Ramos (cell line): ENCODE data around the gene MRPL49.
"Not testable (repeated sequence)": the region's sequence is repeated elsewhere in the genome, so short reads cannot be mapped to it uniquely, and the experiment has no call there.

ENCODE experiments used
- in situ Hi-C: fragments of 300-500 bp; cut with MboI; formaldehyde crosslinking; loops from one replicate; pipeline ENCODE4 v1.14.3; 2022; ENCODE audit warnings: low sequenced_read_pairs; ENCODE audit not compliant: unreplicated experiment

The MRPL49 gene

DNA sequence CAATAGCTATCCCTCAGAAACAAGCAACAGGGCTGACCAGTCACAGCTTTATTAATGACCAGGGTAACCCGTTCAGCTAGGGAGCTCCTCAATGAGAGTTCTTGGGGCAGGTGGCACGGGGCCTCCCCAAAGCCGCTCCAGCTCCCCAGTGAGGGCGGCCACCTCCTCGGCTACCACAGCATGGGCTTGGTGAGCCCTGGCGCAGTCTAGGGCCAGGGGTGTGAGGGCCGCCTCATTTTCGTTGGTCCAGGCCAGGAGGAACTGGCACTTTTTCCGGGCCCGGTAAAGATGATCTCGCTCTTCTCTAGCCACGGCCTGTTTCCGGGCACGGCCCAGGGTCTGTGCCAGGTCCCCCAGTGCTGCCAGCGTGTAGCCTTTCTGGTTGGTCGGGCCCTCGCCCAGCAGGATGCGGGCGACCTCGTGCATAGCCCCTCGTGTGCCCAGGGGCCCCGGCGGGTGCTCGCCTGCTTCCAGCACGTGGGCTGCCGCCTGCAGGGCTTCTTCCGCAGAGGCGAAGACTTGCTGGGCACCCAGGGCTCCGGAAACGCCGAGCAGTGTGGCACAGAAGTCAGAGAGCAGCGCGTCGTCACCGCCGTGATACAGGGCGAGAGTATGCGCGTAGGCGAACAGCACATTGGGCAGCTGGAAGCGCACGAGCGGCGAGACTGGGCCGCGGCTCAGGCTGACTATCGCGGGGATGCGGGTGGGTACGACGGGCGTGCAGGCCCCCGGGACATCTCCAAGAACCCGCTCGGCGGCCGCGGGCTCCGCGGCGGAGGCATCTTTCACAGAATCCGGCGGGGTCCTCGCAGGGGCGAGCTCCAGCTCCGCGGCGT, 5.5 kb upstream of the MRPL49 start:
- in situ Hi-C loops = no loop called here

DNA sequence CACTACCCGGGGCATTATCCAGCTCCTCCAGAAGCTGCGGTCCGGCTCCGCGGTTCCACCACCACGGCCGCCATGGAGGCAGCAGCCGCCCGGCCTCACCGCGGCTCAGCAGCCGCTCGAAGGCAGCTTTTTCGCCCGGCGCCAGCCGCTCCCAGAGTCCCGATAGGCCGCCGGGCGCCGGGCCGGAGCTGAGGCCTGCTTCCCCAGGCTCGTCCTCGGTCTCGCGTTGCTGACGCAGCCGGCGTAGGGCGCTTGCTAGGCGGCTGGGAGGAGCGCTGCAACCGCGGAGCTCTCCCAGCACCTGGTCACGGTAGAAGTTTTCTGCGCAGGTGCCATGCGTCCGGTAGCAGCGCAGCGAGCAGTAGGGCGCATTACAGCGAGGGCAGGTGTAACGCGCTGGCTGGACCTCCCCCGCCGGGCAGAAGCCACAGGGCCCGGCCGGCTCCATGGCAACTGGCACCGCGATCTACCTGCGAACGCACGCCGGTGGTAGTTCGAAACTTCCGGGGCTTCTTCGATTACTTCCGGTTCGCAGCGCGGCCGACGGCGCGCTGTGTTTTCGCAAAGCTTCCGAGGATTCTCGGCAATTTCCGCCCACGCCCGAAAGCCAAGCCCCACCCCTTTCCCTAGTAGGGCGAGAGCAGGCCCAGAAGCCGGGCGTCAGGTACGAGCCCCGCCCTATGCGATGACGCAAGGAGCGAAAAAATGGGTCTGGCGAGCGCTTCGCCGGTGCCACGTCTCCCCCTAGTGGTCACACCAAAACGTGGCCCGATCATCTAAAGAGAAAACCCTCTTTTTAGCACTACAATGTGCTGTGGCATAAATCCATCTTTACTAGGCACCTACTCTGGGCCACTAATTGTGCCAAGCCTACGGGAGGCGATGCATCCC, 4.7 kb upstream of the MRPL49 start, which contains the start of gene ZNHIT2:
TSS of gene ZNHIT2 (minus strand) at position 496 of the 891 bp plus-strand sequence. CDS start at position 448, 48 bp downstream.
- in situ Hi-C loops = no loop called here

DNA sequence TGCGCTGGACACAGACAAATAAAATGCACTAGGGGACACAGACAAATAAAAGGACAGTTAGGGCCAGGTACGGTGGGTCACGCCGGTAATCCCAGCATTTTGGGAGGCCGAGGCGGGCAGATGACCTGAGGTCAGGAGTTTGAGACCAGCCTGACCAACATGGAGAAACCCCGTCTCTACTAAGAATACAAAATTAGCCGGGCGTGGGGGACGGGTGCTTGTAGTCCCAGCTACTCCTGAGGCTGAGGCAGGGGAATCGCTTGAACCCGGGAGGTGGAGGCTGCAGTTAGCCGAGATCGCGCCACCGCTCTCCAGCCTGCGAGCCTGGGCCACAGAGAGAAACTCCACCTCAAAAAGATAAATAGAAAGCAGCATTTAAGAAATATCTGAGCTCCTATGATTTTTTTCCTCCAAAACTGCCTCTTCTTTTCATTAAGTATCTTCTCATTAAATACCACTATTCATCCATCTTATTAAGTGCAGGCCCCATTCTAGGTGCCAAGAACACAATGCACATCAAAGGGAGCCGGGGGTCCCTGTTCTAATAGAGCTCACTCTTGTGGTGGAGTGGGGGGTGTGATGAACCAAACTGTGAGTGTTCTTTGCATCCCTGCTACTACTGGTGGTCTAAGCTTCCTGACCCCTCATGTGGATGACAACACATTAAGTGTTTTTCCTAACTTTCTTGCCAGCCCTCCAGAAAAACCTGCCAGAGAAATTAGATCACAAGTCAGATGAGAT, 3.9 kb upstream of the MRPL49 start:
- in situ Hi-C loops = no loop called here

DNA sequence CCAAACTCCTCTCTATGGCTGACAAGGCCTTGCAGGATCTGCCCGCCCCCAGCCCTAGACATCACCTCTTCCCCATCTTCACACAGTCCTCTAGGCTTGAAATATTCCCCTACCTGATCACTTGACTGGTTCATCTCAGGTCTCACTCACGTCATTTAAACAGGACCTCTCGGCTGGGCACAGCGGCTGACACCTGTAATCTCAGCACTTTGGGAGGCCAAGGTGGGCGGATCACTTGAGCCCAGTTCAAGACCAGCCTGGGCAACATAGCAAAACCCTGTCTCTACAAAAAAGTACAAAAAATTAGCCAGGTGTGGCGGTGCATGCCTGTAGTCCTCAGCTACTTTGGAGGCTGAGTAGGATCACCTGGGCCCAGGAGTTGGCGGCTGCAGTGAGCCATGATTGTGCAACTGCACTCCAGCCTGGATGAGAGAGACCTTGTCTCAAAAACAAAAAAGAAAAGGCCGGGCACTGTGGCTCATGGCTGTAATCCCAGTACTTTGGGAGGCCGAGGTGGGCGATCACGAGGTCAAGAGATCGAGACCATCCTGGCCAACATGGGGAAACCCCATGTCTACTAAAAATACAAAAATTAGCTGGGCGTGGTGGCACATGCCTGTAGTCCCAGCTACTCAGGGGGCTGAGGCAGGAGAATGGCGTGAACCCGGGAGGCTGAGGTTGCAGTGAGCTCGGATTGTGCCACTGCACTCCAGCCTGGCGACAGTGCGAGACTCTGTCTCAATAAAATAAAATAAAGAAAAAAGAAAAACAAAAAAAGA, 3.0 kb upstream of the MRPL49 start:
- in situ Hi-C loops = not testable (repeated sequence)

DNA sequence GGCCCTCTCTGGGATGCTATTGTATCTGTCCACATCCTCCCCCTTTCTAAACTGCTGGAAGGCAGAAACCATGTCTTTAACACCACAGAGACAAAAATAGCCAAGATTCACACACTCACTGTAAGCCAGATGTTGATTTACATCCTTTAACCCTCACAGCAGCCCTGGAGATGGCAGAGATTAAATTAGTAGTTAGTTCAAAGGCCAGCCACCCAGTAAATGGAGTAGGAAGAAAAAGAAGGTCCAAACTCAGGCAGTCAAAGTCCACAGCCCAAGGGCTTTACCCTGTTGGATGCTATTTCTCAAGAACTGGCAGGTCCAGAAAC, 2.5 kb upstream of the MRPL49 start:
- in situ Hi-C loops = no loop called here

DNA sequence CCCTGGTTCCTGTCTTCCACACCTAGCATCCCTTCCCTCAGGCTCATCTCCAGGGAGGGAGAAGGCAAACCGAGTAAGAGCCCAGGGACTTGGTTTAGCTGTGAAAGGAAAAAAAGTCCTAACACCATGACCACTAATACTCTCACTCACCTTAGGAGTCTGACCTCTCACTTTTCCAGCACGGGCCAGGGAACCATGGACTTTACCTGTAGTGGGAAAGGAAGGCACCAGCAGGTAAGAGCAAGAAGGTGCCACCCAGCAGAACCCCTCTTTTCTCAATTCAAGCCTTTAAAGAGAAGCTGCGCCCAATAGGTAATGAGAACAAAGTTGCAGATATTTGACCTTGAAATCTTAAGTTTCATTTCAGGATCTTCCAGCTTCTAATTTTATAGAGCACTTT, 1.3 kb upstream of the MRPL49 start:
- in situ Hi-C loops = no loop called here

DNA sequence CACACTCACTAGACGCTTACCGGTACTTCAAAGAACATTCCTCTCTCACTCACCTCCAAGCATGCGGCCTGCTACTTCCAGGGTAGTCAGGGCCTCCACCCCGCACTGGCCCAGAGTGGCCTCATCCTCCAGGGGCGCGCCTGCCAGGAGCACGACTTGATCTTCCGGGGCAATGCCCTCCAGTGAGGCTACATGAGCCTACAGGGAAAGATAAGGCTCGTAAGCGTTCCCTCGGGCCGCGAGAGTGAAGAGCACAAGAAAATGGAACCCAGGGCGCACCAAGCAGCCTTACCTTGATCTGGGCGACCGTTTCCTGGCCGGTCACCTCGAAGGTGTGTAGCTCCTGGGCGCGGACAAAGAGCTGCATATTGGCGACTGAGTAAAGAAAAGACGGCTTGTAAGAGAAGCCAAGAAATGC, 665 bp upstream of the MRPL49 start:
- in situ Hi-C loops = no loop called here

DNA sequence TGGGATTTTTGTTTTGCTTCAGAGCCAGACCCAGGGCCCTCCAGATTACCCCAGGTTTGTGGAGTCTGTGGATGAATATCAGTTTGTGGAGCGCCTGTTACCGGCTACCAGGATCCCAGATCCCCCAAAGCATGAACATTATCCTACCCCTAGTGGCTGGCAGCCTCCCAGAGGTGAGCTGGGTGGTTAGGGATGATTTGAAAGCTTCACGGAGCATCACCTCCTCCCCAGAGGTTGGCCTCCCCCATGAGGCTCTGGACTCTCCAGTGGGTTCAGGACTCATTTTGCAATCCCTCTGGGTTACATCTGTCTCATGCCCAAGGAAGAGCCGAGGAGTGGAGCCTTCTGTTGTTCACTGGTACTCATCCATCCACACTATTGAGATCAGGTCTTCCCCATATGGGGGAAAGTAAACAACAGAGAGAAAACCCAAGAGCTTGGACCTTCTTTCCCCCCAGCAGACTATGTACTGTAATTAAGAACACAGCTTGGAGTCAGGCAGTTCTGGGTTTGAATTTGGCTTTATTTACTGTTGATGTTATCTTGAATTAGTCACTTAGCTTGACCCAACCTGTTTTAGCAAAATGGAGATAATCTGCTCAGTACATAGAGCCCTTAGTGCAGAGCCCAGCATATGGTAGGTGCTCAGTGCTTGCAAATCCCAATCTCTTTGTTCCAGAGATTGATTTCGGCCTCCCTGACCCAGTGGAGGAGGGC, 2.5 kb downstream of the MRPL49 start:
- in situ Hi-C loops = loop anchor here (25.0 kb wide), 1 partner anchor 887 kb away; the partner anchor contains the start of genes DNAJC4, FKBP2, NUDT22 and PPP1R14B

DNA sequence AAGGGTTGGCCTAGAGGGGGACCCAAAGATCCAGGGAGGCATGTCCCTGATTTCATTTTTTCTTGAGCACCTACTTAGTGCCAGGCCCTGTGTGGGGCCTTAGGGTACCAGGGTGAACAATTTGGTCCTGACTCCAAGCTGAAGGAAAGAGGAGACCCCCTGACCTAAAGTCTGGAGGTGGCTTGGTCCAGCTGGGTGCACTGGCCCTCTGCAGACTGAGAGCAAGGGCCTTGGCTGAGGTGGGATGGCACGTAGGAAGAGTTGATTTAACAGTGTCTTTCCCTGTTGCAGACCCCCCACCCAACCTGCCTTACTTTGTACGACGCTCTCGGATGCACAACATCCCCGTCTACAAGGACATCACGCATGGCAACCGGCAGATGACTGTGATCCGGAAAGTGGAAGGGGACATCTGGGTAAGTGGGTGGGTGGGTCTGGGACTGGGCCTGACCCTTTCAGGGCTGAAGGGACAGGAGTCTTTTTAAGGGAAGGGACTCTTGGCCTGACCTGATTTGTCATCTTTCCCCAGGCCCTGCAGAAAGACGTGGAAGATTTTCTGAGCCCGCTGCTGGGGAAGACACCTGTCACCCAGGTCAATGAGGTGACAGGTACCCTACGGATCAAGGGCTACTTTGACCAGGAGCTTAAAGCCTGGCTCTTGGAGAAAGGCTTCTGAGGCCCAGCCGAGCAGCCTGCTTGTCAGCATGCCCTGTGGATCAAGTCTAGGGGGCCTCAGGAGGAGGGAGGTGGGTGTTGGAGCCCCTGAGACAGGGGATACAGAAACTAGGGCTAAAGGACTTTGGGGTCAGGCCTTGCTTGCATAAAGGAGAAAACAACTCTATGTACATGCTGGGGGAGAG, 3.3 kb downstream of the MRPL49 start:
- in situ Hi-C loops = loop anchor here (25.0 kb wide), 1 partner anchor 888 kb away; the partner anchor contains the start of genes DNAJC4, FKBP2, NUDT22 and PPP1R14B

DNA sequence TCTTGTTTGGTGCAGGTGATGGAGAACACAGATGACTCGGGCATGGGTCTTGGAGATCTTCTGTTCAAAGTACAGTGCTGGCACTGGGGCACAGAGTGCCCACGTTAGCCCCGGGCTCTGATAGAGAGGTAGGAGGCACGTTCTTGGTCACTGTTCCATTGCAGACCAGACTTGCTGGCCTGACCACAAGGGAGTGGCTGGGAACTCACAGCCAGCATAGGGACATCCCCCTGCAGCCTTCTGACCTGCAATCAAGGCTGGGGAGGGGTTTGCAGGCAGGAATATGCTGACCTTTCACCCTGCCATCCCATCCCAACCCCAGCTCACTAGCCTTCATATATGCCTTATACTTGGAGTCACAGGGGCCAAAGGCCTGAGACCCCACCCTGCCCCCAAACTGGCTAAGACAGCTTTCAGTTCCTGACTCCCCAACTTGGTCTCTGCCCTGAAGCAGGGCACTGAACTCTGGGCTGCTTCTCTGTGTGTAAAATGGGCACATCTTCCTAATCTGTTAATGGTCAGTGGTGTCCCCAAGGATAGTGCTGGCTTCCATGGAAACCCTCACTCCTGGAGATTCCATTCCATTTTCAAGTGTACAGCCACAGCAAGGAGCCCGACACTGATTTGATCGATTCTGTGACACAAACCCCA, 4.6 kb downstream of the MRPL49 start:
- in situ Hi-C loops = loop anchor here (25.0 kb wide), 1 partner anchor 889 kb away; the partner anchor contains the start of genes DNAJC4, FKBP2, NUDT22 and PPP1R14B

DNA sequence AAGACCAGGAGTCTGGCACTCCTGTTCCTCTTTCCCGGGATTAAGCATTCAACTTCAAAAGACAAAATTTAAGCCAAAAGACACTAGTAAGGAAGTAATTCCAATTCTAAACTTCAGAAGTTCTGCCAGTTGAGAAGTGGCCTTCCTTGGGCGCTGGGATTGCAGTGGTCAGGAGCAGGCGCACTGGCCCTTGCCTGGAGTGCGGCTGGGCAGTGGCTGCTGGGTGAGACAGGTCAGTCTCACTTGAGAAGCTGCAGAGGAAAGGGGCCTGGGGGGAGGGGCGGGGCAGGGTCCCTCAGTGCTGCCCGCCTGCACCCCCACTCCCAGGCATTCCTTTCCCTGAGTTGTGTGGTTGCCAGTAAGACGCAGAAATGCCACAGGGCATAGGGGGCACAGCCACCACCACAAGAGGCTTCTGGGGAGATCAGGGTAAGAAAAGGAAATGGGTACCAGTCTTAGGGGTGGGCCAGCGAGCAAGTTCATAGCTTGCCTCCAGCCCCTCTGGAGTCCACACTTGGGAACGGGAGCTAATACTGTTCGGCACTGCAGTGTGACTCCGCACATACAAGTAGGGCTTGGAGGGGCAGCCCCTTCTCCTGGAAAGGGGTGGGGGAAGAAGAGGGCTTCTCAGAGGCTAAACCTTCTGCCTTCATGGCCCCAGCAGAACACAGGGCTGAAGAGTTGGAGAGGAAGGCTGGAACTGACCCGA, 5.5 kb downstream of the MRPL49 start:
- in situ Hi-C loops = loop anchor here (25.0 kb wide), 1 partner anchor 890 kb away; the partner anchor contains the start of genes DNAJC4, FKBP2, NUDT22 and PPP1R14B

DNA sequence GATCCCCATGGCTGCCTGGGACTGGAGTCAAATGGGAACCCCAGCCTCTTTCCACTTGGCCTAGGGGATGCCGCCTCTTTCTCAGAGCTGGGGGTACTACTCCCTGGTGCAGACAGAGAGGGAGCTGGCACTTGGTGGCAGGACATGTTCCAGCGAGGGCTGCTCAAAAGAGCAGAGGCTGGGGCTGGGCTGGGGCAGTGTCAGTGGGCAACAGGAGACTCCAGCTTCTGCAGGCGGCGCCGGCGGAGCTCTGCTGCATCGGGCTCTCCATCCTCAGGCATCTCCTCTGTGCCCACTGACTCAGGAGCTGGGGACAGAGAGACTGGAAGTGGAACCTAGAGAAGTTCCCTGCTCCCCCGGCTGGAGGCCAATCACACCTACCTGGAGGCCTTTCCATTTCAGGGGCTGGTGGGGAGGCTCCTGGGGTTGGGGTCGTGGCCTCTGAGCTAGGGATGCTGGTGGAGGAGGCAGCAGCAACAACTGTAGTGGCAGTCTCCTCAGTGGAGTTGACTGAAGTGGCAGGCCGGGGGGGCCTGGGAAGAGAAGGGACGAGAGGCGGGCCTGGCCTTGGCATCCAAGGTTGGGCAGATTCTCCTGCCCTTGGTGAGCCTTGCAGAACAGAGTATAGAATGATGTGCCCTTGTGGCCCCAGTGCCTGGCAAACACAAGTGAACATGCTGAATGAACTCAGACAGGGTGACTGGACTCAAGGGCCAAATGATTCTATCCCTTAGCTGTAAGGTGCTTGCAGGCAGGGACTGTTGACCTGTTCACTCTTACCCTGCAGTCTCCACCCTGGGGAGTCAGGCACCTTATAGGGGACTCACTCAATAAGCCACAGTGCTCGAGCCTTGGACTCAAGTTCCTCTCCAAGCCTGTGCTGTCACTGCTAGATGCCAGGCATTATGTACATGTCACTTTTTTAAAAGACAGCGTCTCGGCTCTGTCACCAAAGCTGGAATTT, 6.3 kb downstream of the MRPL49 start:
- in situ Hi-C loops = loop anchor here (25.0 kb wide), 1 partner anchor 891 kb away; the partner anchor contains the start of genes DNAJC4, FKBP2, NUDT22 and PPP1R14B

DNA sequence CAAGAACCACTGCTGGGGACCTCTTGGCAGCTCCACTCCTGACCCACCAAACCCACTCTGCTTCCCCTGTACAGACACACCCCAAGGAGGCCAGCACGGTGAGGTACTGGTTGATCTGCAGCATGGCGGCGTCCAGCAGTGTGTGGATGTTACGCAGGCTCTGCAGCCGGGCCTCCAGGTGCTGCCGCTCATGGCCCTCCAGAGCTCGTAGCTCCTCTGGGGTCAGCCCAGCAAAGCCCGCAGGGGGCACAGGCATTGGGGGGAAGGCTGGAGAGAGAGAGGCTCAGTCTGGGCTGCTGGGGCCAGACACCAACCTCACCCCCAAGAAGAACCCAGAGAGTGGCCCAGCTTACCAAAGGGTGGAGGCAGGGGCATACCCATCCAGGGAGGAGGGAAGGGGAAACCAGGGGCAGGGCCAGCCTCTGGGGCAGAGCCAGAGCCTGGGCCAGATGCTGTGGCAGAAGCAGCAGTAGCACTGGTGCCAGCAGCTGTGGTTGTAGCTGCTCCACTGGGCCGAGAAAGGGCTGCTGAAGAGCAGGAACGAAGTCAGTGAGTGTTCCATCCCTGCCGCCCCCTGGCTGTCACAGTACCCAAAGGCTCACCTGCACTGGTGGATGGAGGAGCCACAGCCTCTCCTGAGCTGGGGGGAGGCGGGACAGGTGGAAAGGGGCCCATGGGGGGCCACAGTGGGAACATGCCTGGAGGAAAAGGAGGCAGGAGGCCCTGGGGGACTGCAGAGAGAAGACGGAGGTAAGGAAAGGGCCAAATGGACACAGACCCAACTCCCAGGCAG, 7.7 kb downstream of the MRPL49 start:
- in situ Hi-C loops = loop anchor here (25.0 kb wide), 1 partner anchor 893 kb away; the partner anchor contains the start of genes DNAJC4, FKBP2, NUDT22 and PPP1R14B

DNA sequence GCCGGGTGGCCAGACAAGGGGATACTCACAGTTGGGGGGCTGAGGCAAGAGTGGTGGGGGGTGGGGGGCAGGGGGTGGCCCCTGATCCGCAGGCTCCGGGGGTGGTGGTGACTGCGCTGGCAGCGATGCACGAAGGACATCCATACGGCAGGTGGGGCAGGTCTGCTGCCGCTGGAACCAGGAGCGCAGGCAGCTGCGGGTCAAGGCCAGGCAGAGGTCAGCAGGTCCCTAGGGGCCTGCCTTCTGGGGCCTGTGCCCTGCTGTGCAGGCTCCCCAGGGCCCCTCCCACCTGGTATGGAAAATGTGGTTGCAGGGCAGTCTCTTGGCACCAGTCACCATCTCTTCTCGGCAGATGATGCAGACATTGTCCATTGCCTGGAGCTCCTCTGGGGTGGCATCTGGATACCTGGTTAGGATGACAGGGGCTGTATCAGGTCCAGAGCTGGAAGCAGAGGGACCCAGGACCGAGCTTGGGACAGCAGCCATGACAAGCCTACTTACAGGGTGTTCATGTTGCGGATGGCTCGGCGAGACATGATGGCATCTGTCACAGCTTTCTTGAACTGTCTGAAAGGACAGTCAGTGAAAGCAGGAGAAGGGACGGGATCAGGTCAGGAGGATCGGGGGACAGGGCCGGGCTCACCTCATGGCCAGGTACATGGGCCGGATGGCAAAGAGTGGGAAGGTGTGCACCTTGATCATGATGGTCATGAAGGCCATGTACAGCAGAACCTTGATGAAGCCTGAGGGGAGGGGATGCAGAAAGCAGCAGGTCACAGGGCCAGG, 8.7 kb downstream of the MRPL49 start:
- in situ Hi-C loops = loop anchor here (25.0 kb wide), 1 partner anchor 894 kb away; the partner anchor contains the start of genes DNAJC4, FKBP2, NUDT22 and PPP1R14B
